Airway epithelial cell (primary cell): Measurements from ENCODE around the gene ABCA8. TPM values are rescaled to one million over a fixed set of nuclear protein-coding genes. Genes with fewer than 3 reads are reported as not detected.

Experiments used
- total RNA-seq: library from RNA; depleted of rRNA; stranded (reverse); fragments of >200 nt; gene quantifications from 2 replicates; pipeline ENCODE4 v1.2.3, GENCODE V29; 2015

Gene ABCA8, protein sequence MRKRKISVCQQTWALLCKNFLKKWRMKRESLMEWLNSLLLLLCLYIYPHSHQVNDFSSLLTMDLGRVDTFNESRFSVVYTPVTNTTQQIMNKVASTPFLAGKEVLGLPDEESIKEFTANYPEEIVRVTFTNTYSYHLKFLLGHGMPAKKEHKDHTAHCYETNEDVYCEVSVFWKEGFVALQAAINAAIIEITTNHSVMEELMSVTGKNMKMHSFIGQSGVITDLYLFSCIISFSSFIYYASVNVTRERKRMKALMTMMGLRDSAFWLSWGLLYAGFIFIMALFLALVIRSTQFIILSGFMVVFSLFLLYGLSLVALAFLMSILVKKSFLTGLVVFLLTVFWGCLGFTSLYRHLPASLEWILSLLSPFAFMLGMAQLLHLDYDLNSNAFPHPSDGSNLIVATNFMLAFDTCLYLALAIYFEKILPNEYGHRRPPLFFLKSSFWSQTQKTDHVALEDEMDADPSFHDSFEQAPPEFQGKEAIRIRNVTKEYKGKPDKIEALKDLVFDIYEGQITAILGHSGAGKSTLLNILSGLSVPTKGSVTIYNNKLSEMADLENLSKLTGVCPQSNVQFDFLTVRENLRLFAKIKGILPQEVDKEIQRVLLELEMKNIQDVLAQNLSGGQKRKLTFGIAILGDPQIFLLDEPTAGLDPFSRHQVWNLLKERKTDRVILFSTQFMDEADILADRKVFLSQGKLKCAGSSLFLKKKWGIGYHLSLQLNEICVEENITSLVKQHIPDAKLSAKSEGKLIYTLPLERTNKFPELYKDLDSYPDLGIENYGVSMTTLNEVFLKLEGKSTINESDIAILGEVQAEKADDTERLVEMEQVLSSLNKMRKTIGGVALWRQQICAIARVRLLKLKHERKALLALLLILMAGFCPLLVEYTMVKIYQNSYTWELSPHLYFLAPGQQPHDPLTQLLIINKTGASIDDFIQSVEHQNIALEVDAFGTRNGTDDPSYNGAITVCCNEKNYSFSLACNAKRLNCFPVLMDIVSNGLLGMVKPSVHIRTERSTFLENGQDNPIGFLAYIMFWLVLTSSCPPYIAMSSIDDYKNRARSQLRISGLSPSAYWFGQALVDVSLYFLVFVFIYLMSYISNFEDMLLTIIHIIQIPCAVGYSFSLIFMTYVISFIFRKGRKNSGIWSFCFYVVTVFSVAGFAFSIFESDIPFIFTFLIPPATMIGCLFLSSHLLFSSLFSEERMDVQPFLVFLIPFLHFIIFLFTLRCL (N-terminal part only)
- not detected in 2 replicates for total RNA-seq

DNA sequence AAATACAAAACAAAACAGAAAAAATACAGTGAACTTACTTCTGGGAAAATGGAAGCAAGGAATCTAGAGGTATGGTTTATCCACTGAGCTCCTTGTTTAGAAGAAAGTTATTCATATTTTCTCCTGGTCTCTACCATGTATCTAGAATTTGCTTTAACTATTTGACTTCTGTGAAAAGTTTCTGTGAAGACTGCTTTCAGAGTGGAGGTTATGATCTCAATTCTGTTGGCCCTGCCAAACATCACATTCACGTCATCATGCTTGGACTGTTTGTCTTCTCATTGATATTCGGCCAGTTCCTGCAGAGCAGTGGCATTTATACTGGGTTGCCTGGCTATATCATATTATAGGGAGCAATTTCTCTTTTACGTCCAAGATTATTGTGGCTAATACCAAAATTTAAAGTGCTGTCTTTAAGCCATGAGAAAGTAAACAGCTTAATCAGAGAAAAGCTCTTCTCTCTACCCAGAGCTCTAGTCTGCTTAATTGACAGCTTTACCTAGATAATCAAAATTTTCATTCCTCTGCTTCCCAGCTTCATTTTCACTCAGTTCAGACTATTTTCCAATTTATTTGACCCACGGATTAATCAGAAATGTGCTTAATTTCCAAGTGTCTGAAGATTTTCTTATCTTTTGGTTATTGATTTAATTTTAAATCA, at the start of gene ABCA8:
Gene ABCA8, minus strand, starts transcription at position 212 of the 661 bp plus-strand sequence. CDS start 13,358 bp downstream, outside the sequence.

Other genes with a start within 250 kb of the ABCA8 start
- gene ABCA9, start 105.5 kb upstream of the ABCA8 start, total RNA-seq, result under 0.01 TPM in 1 of 2 replicates, not detected in the other
- gene ABCA6, start 186.5 kb upstream of the ABCA8 start, total RNA-seq, result 0.21 TPM in 1 of 2 replicates, not detected in the other